ENCODE measurements around the gene NUDT3.
"Not testable (repeated sequence)": the region's sequence is repeated elsewhere in the genome, so short reads cannot be mapped to it uniquely, and the experiment has no call there.

NUDT3 gene

GRCh38 chr6:34276881-34277762 lies 115.3 kb downstream of the NUDT3 start:
- in situ Hi-C loops (cut with MboI; ENCODE audit: low pct_unique_long_range_greater_than_20kb, low sequenced_read_pairs) = no loop called here
- DNase-seq = no peak

GRCh38 chr6:34276191-34276590 lies 116.3 kb downstream of the NUDT3 start:
- DNase-seq = no peak

GRCh38 chr6:34275128-34275804 lies 117.2 kb downstream of the NUDT3 start:
- DNase-seq = no peak
- in situ Hi-C loops (cut with MboI; ENCODE audit: low pct_unique_long_range_greater_than_20kb, low sequenced_read_pairs) = no loop called here

More at GRCh38 chr6:34276191-34276590, 116.3 kb downstream of the NUDT3 start:
- in situ Hi-C loops (cut with MboI; ENCODE audit: low pct_unique_long_range_greater_than_20kb, low sequenced_read_pairs) = no loop called here

- in situ Hi-C loops (cut with MboI; ENCODE audit: low pct_unique_long_range_greater_than_20kb, low sequenced_read_pairs) = no loop called here
- DNase-seq = no peak
Observed at GRCh38 chr6:34274129-34274528, 118.3 kb downstream of the NUDT3 start.

- in situ Hi-C loops (cut with MboI; ENCODE audit: low pct_unique_long_range_greater_than_20kb, low sequenced_read_pairs) = no loop called here
- peak; percentile 93 for DNase-seq
Observed at GRCh38 chr6:34273242-34273805, 119.1 kb downstream of the NUDT3 start.

- DNase-seq = peak; percentile 64
- in situ Hi-C loops (cut with MboI; ENCODE audit: low pct_unique_long_range_greater_than_20kb, low sequenced_read_pairs) = no loop called here
Observed at GRCh38 chr6:34272013-34272926, 120.2 kb downstream of the NUDT3 start.

DNA sequence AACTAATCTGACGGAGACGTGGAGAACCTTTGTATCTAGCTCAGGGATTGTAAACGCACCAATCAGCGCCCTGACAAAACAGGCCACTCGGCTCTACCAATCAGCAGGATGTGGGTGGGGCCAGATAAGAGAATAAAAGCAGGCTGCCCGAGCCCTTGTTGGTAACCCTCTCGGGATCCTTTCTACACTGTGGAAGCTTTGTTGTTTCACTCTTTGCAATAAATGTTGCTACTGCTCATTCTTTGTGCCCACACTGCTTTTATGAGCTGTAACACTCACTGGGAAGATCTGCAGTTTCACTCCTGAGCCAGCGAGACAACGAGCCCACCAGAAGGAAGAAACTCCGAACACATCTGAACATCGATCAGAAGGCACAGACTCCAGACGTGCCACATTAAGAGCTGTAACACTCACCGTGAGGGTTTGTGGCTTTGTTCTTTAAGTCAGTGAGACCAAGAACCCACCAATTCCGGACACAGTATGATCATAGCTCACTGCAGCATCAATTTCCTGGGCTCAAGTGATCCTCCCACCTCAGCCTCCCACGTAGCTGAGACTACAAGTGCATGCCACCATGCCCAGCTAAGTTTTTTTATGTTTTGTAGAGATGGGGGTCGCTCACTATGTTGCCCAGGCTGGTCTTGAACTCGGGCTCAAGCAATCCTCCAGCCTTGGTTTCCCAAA lies 122.7 kb downstream of the NUDT3 start:
- in situ Hi-C loops (cut with MboI; ENCODE audit: low pct_unique_long_range_greater_than_20kb, low sequenced_read_pairs); DNase-seq: not testable (repeated sequence)

DNA sequence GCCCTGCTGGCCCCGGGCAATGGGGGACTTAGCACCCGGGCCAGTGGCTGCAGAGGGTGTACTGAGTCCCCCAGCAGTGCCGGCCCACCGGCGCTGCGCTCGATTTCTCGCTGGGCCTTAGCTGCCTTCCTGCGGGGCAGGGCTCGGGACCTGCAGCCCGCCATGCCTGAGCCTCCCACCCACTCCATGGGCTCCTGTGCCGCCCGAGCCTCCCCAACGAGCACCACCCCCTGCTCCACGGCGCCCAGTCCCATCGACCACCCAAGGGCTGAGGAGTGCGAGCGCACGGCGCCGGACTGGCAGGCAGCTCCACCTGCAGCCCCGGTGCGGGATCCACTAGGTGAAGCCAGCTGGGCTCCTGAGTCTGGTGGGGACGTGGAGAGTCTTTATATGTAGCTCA lies 123.3 kb downstream of the NUDT3 start:
- in situ Hi-C loops (cut with MboI; ENCODE audit: low pct_unique_long_range_greater_than_20kb, low sequenced_read_pairs); DNase-seq: not testable (repeated sequence)

DNA sequence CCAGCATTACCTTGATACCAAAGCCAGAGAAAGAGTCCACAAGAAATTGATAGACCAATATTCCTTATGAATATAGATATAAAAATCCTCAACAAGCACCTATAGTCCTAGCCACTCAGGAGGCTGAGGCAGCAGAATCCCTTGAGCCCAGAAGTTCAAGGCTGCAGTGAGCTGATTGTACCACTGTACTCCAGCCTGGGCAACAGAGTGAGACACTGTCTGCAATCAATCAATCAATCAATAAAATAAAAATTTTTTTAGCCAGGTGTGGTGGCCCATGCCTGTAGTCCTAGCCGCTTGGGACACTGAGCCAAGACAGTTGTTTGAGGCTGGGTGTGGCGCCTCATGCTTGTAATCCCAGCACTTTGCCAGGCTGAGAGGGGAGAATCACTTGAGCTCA lies 124.7 kb downstream of the NUDT3 start:
- no peak for DNase-seq
- in situ Hi-C loops (cut with MboI; ENCODE audit: low pct_unique_long_range_greater_than_20kb, low sequenced_read_pairs) = no loop called here

GRCh38 chr6:34263484-34263883 lies 129.0 kb downstream of the NUDT3 start:
- in situ Hi-C loops (cut with MboI; ENCODE audit: low pct_unique_long_range_greater_than_20kb, low sequenced_read_pairs); DNase-seq: not testable (repeated sequence)

GRCh38 chr6:34260576-34261267 lies 131.7 kb downstream of the NUDT3 start:
- no peak for DNase-seq
- in situ Hi-C loops (cut with MboI; ENCODE audit: low pct_unique_long_range_greater_than_20kb, low sequenced_read_pairs) = no loop called here

DNA sequence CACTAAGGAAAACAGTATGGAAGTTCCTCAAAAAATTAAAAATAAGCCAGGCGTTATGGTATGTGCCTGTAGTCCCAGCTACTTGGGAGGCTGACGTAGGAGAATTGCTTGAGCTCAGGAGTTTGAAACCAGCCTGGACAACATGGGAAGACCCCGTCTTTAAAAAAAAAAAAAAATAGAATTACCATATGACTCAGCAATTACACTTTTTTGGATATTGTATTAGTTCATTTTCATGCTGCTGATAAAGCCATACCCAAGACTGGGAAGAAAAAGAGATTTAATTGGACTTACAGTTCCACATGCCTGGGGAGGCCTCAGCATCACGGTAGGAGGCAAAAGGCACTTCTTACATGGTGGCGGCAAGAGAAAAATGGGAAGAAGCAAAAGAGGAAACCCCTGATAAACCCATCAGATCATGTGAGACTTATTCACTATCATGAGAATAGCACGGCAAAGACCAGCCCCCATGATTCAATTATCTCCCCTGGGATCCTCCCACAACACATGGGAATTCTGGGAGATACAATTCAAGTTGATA lies 132.9 kb downstream of the NUDT3 start:
- in situ Hi-C loops (cut with MboI; ENCODE audit: low pct_unique_long_range_greater_than_20kb, low sequenced_read_pairs) = no loop called here
- no peak for DNase-seq

- in situ Hi-C loops (cut with MboI; ENCODE audit: low pct_unique_long_range_greater_than_20kb, low sequenced_read_pairs) = not testable (repeated sequence)
- peak; percentile 43 for DNase-seq
Observed at GRCh38 chr6:34252395-34252794, 140.1 kb downstream of the NUDT3 start.

DNA sequence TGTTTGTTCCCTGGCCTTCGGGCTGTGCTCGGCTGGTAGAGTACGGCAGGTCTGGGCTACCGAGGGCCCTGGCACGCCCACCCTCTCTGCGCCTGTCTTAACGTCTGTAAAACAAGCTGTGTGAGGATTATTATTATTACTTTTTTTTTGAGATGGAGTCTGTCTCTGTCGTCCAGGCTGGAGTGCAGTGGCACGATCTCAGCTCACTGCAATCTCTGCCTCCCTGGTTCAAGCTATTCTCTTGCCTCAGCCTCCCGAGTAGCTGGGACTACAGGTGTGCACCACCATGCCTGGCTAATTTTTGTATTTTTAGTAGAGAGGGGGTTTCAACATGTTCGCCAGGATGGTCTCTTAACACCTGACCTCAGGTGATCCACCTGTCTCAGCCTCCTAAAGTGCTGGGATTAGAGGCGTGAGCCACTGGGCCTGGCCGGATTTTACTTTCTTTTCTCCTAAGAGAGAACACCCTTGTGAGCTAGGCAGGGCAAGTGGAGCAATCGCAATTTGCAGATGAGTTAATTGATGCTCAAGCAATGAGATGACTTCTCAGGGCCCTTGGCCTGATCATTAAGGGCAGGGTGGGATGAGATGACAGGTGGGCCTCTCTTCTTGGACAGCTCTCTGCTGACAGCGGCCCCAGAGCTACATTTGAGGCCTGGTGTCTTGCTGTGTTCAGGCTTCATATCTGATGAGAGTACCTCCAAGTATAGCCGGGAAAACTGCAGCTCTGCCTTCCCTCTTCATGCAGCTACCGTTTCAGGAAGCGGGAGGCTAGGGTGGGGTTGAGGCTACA lies 142.8 kb downstream of the NUDT3 start:
- DNase-seq = no peak
- in situ Hi-C loops (cut with MboI; ENCODE audit: low pct_unique_long_range_greater_than_20kb, low sequenced_read_pairs) = loop anchor here (25.0 kb wide), 1 partner anchor 163 kb away; no protein-coding TSS in a partner anchor

- peak; percentile 89 for DNase-seq
- in situ Hi-C loops (cut with MboI; ENCODE audit: low pct_unique_long_range_greater_than_20kb, low sequenced_read_pairs) = loop anchor here (25.0 kb wide), 1 partner anchor 163 kb away; no protein-coding TSS in a partner anchor
Observed at GRCh38 chr6:34248727-34249468, 143.6 kb downstream of the NUDT3 start, which contains the start of gene SMIM29. Gene SMIM29, minus strand, starts transcription at chr6:34249006. Its CDS starts 1,215 bp downstream, at chr6:34247791.

GRCh38 chr6:34248198-34248726 lies 144.2 kb downstream of the NUDT3 start:
- in situ Hi-C loops (cut with MboI; ENCODE audit: low pct_unique_long_range_greater_than_20kb, low sequenced_read_pairs) = loop anchor here (25.0 kb wide), 1 partner anchor 164 kb away; no protein-coding TSS in a partner anchor
- no peak for DNase-seq
